Heart left ventricle (tissue), 13 donors: ENCODE data around the gene DLX5.

Experiments used
- POLR2A ChIP-seq, 2 donors: fragments of 450-650 bp; IDR thresholded peaks; one replicate each; pipeline ENCODE4 v1.6.1; 2017; ENCODE audit warnings: antibody characterized with exemption in 2 of 2, mild to moderate bottlenecking in 2 of 2, moderate library complexity in 2 of 2
- TF ChIP-seq, protein P1 (sequence below), 12 donors: fragments of 200-600 bp; sonication (generic) in 4 of 12; IDR thresholded peaks; one replicate each; pipeline versions ENCODE4 v1.5.0 to v1.8.0; 2018 to 2022; ENCODE audit warnings: antibody characterized with exemption in 12 of 12, mild to moderate bottlenecking in 5 of 12
- donor health status: ischemic (EF 13 %, LVEDD 7.1; RV severe dilation, severe dysfunction).
- donor health status: DM: no; HTN: yes; CAD: no.
- donor health status: DM: no; HTN: no; CAD: no.
- donor health status: ischemic (EF 25% LVEDD 6.9; RV normal size, moderate dysfunction).
- donor health status: ischemic (EF 25% LVEDD 5.7; RV mildly dilated, moderate dysfunction).
- donor health status: ischemic (EF 35%, LVEDD 5.7; RV mildly dilated, moderate dysfunction).
- donor health status: nonischemic (EF 11% LVEDD 7.7; RV severe dilation, severe dysfunction).
- donor health status: DM: yes; HTN: yes; CAD: no.
- donor health status: PGD.
- donor health status: ischemic (EF 29% LVEDD 5.4; RV normal size, mild dysfunction).
- donor health status: nonischemic (EF 23%, LVEDD 6.1; RV moderate dilation, normal function).

- TF ChIP-seq, protein P1, sequence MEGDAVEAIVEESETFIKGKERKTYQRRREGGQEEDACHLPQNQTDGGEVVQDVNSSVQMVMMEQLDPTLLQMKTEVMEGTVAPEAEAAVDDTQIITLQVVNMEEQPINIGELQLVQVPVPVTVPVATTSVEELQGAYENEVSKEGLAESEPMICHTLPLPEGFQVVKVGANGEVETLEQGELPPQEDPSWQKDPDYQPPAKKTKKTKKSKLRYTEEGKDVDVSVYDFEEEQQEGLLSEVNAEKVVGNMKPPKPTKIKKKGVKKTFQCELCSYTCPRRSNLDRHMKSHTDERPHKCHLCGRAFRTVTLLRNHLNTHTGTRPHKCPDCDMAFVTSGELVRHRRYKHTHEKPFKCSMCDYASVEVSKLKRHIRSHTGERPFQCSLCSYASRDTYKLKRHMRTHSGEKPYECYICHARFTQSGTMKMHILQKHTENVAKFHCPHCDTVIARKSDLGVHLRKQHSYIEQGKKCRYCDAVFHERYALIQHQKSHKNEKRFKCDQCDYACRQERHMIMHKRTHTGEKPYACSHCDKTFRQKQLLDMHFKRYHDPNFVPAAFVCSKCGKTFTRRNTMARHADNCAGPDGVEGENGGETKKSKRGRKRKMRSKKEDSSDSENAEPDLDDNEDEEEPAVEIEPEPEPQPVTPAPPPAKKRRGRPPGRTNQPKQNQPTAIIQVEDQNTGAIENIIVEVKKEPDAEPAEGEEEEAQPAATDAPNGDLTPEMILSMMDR (IDR thresholded peaks at IDR 0.05): no peak
- TF ChIP-seq POLR2A (IDR thresholded peaks at IDR 0.05): no peak
Observed at GRCh38 chr7:96997512-96998032, 27.1 kb downstream of the DLX5 start.
